ENCODE measurements around the gene RBM19.

Gene RBM19

DNA sequence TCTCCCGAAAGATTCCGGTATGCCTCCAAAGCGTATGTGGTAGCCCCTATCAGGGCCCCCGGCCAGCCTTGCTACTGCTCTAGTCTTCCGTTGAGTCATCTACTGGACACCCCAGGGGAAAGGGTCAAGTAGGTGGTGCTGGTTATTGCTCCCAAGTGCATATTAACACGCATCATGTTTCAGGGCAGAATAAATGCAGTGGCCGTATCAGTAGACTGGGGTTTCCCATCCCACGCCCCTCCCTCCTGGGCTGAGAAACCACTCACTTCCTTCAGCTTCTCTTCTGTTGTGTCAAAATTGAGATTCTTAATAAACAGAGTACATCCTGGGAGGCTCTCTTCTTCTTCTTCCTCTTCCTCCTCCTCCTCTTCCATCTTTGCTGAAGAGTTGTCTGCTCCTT lies 39.3 kb downstream of the RBM19 start:
- in situ Hi-C loops (cut with MboI; ENCODE audit: low sequenced_read_pairs, unreplicated experiment): no loop called here
- peak; percentile 54 for DNase-seq (ENCODE audit: low spot score)

DNA sequence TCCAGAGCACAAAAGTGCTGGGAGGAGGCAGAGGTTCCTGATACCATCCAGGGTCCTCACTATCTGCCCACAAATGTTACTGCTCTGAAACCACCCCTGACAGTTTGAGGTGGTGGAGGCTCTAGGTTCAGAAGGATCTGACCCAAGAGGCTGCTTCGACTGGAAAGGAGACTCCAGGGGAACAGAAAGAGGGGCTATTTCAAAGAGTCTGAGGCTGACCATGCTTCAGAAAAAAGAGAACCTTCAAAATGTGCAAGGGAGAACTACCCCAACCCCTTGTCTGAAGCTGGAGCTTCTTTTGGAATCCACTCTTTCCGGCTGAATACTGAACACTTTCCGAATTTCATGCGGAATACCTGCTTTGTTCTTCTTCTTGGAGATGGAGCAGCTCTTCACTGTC lies 41.8 kb downstream of the RBM19 start:
- in situ Hi-C loops (cut with MboI; ENCODE audit: low sequenced_read_pairs, unreplicated experiment): loop anchor here (25.0 kb wide), 2 partner anchors 462 to 737 kb away; partner anchors contain the start of genes DDX54, LHX5 and RITA1
- no peak for DNase-seq (ENCODE audit: low spot score)
- TF ChIP-seq, protein P1, sequence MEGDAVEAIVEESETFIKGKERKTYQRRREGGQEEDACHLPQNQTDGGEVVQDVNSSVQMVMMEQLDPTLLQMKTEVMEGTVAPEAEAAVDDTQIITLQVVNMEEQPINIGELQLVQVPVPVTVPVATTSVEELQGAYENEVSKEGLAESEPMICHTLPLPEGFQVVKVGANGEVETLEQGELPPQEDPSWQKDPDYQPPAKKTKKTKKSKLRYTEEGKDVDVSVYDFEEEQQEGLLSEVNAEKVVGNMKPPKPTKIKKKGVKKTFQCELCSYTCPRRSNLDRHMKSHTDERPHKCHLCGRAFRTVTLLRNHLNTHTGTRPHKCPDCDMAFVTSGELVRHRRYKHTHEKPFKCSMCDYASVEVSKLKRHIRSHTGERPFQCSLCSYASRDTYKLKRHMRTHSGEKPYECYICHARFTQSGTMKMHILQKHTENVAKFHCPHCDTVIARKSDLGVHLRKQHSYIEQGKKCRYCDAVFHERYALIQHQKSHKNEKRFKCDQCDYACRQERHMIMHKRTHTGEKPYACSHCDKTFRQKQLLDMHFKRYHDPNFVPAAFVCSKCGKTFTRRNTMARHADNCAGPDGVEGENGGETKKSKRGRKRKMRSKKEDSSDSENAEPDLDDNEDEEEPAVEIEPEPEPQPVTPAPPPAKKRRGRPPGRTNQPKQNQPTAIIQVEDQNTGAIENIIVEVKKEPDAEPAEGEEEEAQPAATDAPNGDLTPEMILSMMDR (IDR thresholded peaks at IDR 0.05; ENCODE audit: borderline replicate concordance, control extremely low read depth, extremely low read depth, insufficient read depth, missing control alignments): no peak

More for the DNA sequence above, 39.3 kb downstream of the RBM19 start:
- TF ChIP-seq, protein P1 (IDR thresholded peaks at IDR 0.05; ENCODE audit: borderline replicate concordance, control extremely low read depth, extremely low read depth, insufficient read depth, missing control alignments): no peak

DNA sequence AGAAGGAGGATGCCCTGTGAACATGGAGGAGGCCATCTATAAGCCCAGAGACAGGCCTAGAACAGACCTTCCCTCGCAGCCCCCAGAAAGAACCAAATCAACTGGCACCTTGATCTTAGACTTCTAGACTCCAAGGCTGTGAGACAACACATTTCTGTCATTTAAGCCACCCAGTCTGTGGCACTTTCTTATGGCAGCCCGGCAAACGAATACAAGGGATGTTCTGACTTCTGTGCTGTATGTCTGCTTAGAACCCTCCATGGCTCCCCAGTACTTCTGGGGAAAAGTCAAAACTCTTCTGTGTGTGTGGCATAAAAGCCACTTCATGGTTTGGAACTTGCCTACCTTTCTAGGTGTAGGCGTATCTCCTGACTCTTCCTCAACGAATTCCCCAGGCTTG lies 42.9 kb downstream of the RBM19 start:
- TF ChIP-seq, protein P1 (IDR thresholded peaks at IDR 0.05; ENCODE audit: borderline replicate concordance, control extremely low read depth, extremely low read depth, insufficient read depth, missing control alignments): no peak
- in situ Hi-C loops (cut with MboI; ENCODE audit: low sequenced_read_pairs, unreplicated experiment): loop anchor here (25.0 kb wide), 2 partner anchors 461 to 736 kb away; partner anchors contain the start of genes DDX54, LHX5 and RITA1
- DNase-seq (ENCODE audit: low spot score): no peak

DNA sequence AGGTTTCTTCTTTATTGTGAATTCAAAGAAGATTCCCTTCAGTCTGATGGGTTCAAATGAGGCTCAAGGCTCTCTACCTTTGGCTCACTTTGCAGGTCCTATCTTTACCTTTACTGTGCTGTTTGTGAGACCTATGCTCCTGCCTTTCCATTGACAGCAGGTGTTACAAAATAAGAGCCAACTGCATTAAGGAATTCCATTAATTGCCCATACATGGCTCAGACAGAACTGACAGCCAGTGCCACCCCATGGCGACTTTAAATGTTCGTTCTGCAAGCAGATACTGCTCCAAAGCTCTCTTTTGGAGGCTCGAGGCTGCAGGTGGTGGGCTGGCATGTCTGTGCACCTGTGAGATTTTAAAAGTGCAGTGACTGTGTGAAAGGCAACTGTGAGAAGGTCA lies 44.7 kb downstream of the RBM19 start:
- no peak for DNase-seq (ENCODE audit: low spot score)
- in situ Hi-C loops (cut with MboI; ENCODE audit: low sequenced_read_pairs, unreplicated experiment): loop anchor here (25.0 kb wide), 2 partner anchors 459 to 734 kb away; partner anchors contain the start of genes DDX54, LHX5 and RITA1
- TF ChIP-seq, protein P1 (IDR thresholded peaks at IDR 0.05; ENCODE audit: borderline replicate concordance, control extremely low read depth, extremely low read depth, insufficient read depth, missing control alignments): no peak

DNA sequence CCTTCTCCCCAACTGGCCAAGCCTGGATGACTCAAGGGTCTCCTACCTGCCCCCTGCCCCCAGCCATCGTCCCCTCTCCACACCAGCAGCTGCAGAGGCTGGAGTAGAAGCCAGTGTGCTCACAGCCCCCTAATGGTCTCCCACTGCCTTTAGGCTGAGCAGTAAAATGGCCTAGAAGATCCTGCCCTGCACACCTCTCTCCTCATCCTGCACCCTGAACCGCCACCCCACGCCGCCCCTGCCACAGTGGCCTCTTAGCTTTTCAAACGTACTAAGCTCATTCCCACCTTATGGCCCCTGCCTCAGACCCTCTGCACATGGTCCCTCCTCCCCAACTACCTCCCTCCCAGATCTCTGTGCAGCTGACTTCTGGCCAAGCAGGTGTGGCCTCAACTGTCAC lies 46.3 kb downstream of the RBM19 start:
- in situ Hi-C loops (cut with MboI; ENCODE audit: low sequenced_read_pairs, unreplicated experiment): loop anchor here (25.0 kb wide), 2 partner anchors 457 to 732 kb away; partner anchors contain the start of genes DDX54, LHX5 and RITA1
- no peak for DNase-seq (ENCODE audit: low spot score)
- TF ChIP-seq, protein P1 (IDR thresholded peaks at IDR 0.05; ENCODE audit: borderline replicate concordance, control extremely low read depth, extremely low read depth, insufficient read depth, missing control alignments): no peak

DNA sequence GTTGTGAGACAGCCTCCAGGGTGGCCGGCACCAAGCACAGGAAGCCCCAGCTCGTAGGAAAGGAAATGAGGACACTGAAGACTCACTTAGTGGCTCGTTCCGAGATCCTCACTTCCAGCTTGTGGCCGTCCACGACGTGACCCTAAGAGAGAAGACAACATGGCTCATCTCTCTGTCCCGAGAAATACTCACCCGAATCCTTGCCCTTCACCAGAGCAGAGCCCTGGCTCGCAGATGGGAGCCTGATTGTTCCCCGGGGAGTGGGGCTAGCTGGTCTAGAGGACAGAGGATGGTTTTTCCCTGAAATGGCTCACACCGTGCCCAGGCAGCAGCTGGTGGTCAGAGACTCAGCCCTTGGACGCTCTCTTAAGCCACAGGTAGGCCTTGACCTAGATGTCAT lies 47.8 kb downstream of the RBM19 start:
- TF ChIP-seq, protein P1 (IDR thresholded peaks at IDR 0.05; ENCODE audit: borderline replicate concordance, control extremely low read depth, extremely low read depth, insufficient read depth, missing control alignments): no peak
- in situ Hi-C loops (cut with MboI; ENCODE audit: low sequenced_read_pairs, unreplicated experiment): loop anchor here (25.0 kb wide), 2 partner anchors 456 to 731 kb away; partner anchors contain the start of genes DDX54, LHX5 and RITA1
- no peak for DNase-seq (ENCODE audit: low spot score)

All from GM13976 (cell line).